Subcutaneous adipose tissue (tissue), 4 donors: ENCODE results near the gene RAI1. TPM values are rescaled to one million over a fixed set of nuclear protein-coding genes. Genes with fewer than 3 reads are reported as not detected.

ENCODE experiments used
- total RNA-seq, 4 donors: library from RNA; depleted of rRNA; stranded (reverse); fragments of >200 nt; gene quantifications; one replicate each; pipeline ENCODE4 v1.1.0, GENCODE V29; 2016
- TF ChIP-seq, protein P1 (sequence below): fragments of 450-650 bp; IDR thresholded peaks from one replicate; pipeline ENCODE4 v1.5.1; 2016; ENCODE audit warnings: low read depth, mild to moderate bottlenecking, control low read depth, antibody characterized with exemption, moderate library complexity

The RAI1 gene
- total RNA-seq, 4 donors from 2014 or later, result 4.1 to 20.0 (median 7.5) TPM

GRCh38 chr17:17795946-17796786, 114.9 kb downstream of the RAI1 start:
- TF ChIP-seq, protein P1, sequence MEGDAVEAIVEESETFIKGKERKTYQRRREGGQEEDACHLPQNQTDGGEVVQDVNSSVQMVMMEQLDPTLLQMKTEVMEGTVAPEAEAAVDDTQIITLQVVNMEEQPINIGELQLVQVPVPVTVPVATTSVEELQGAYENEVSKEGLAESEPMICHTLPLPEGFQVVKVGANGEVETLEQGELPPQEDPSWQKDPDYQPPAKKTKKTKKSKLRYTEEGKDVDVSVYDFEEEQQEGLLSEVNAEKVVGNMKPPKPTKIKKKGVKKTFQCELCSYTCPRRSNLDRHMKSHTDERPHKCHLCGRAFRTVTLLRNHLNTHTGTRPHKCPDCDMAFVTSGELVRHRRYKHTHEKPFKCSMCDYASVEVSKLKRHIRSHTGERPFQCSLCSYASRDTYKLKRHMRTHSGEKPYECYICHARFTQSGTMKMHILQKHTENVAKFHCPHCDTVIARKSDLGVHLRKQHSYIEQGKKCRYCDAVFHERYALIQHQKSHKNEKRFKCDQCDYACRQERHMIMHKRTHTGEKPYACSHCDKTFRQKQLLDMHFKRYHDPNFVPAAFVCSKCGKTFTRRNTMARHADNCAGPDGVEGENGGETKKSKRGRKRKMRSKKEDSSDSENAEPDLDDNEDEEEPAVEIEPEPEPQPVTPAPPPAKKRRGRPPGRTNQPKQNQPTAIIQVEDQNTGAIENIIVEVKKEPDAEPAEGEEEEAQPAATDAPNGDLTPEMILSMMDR, result no peak

- TF ChIP-seq, protein P1, result no peak
Observed at GRCh38 chr17:17796787-17797061, 115.5 kb downstream of the RAI1 start.

DNA sequence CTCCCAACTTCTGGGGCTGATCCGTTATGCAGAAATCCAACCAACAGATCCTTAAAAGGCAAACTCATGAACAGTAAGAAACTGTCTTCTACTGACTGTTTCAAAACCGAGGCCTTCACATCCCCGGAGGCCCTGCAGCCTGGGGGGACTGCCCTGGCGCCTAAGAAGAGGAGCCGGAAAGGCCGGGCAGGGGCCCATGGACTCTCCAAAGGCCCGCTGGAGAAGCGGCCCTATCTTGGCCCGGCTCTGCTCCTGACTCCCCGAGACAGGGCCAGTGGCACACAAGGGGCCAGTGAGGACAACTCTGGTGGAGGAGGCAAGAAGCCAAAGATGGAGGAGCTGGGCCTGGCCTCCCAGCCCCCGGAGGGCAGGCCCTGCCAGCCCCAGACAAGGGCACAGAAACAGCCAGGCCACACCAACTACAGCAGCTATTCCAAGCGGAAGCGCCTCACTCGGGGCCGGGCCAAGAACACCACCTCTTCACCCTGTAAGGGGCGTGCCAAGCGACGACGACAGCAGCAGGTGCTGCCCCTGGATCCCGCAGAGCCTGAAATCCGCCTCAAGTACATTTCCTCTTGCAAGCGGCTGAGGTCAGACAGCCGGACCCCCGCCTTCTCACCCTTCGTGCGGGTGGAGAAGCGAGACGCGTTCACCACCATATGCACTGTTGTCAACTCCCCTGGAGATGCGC, 116.0 kb downstream of the RAI1 start:
- TF ChIP-seq, protein P1, result no peak

DNA sequence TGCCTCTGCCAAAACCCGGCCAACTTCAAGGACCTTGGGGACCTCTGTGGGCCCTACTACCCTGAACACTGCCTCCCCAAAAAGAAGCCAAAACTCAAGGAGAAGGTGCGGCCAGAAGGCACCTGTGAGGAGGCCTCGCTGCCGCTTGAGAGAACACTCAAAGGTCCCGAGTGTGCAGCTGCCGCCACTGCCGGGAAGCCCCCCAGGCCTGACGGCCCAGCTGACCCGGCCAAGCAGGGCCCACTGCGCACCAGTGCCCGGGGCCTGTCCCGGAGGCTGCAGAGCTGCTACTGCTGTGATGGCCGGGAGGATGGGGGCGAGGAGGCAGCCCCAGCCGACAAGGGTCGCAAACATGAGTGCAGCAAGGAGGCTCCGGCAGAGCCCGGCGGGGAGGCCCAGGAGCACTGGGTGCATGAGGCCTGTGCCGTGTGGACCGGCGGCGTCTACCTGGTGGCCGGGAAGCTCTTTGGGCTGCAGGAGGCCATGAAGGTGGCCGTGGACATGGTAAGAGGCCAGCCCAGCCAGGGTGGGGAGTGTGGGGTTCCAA, 116.8 kb downstream of the RAI1 start:
- TF ChIP-seq, protein P1, result no peak

- TF ChIP-seq, protein P1, result no peak
Observed at GRCh38 chr17:17798573-17799255, 117.5 kb downstream of the RAI1 start.

DNA sequence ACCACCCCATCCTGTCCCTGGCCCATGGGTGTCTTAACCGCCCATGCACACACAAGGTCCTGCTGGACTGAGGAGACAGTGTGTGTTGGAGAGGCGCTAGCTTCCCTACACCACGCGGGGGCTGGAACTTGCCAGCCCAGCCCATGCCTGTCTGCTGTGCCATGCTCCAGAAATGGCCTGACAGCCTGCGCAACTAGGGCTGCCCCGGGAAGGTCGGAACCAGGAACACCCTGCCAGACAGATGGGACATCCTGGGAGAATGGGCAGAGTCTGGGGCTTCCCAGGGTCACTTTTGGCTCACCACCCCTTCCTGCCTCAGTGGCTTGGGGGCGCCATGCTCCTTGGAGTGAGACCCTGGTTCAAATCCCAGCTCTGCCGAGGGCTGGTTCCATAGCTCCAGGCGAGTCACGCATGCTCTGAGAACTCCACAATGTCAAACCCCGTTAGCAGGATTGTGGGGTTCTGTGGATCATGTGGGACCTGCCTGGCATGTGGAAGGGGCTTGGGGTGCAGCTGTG, 119.3 kb downstream of the RAI1 start:
- TF ChIP-seq, protein P1, result no peak
